Neural progenitor cell (in vitro differentiated cells): Measurements from ENCODE around the gene ABCG4. TPM values are rescaled to one million over a fixed set of nuclear protein-coding genes. Genes with fewer than 3 reads are reported as not detected.

Experiments used
- DNase-seq: peaks from one replicate; pipeline ENCODE4 v3.0.0-alpha.2; 2016; ENCODE audit warnings: low spot score
- H2AFZ ChIP-seq: fragments of 200-600 bp; sonication (generic); replicated peaks from 2 replicates; pipeline ENCODE4 v1.6.1; 2016; ENCODE audit warnings: antibody characterized with exemption
- H3F3A ChIP-seq: fragments of 200-600 bp; sonication (generic); 2 replicates; pipeline ENCODE4 v1.6.1; 2016; ENCODE audit warnings: antibody characterized with exemption, low read depth
- H3K27ac ChIP-seq: fragments of 200-600 bp; sonication (generic); 2 replicates; pipeline ENCODE4 v1.5.1; 2016; ENCODE audit warnings: mild to moderate bottlenecking
- H3K27me3 ChIP-seq: fragments of 200-600 bp; sonication (generic); 2 replicates; pipeline ENCODE4 v1.6.1; 2016; ENCODE audit warnings: mild to moderate bottlenecking, moderate library complexity
- H3K36me3 ChIP-seq: fragments of 200-600 bp; sonication (generic); 2 replicates; pipeline ENCODE4 v1.5.1; 2016
- H3K4me1 ChIP-seq: fragments of 200-600 bp; sonication (generic); 2 replicates; pipeline ENCODE4 v1.6.1; 2016; ENCODE audit warnings: mixed run types
- H3K4me2 ChIP-seq: fragments of 200-600 bp; sonication (generic); 2 replicates; pipeline ENCODE4 v1.6.1; 2016
- H3K4me3 ChIP-seq: fragments of 200-600 bp; sonication (generic); 2 replicates; pipeline ENCODE4 v1.5.1; 2016
- H3K79me2 ChIP-seq: fragments of 200-600 bp; sonication (generic); 2 replicates; pipeline ENCODE4 v1.6.1; 2016; ENCODE audit warnings: low read depth
- H3K9ac ChIP-seq: fragments of 200-600 bp; sonication (generic); 2 replicates; pipeline ENCODE4 v1.6.1; 2016
- H3K9me3 ChIP-seq: fragments of 200-600 bp; sonication (generic); 2 replicates; pipeline ENCODE4 v1.5.1; 2016; ENCODE audit warnings: low read depth
- H4K20me1 ChIP-seq: fragments of 200-600 bp; sonication (generic); 2 replicates; pipeline ENCODE4 v1.6.1; 2016; ENCODE audit warnings: low read depth
- H3K27ac Mint-ChIP-seq: 3 replicates; pipeline ENCODE4 v1.8.0; 2021; ENCODE audit warnings: mixed read lengths
- H3K27me3 Mint-ChIP-seq: 2 replicates; pipeline ENCODE4 v1.8.0; 2022; ENCODE audit warnings: low read depth, mild to moderate bottlenecking, inconsistent platforms, moderate library complexity, mixed read lengths; ENCODE audit not compliant: insufficient read depth
- H3K36me3 Mint-ChIP-seq: 3 replicates; pipeline ENCODE4 v1.8.0; 2021; ENCODE audit warnings: mixed read lengths
- H3K4me1 Mint-ChIP-seq: 3 replicates; pipeline ENCODE4 v1.8.0; 2021; ENCODE audit warnings: mixed read lengths
- H3K4me3 Mint-ChIP-seq: 3 replicates; pipeline ENCODE4 v1.8.0; 2021; ENCODE audit warnings: mild to moderate bottlenecking, moderate library complexity, mixed read lengths
- H3K9me3 Mint-ChIP-seq: 3 replicates; pipeline ENCODE4 v1.8.0; 2020; ENCODE audit warnings: mixed read lengths
- EZH2 ChIP-seq: fragments of 200-600 bp; sonication (generic); IDR thresholded peaks from 2 replicates; pipeline ENCODE4 v1.6.1; 2017; ENCODE audit warnings: antibody characterized with exemption, mild to moderate bottlenecking, moderate library complexity
- EZH2phosphoT487 ChIP-seq: fragments of 200-600 bp; sonication (generic); IDR thresholded peaks from 2 replicates; pipeline ENCODE4 v1.6.1; 2017; ENCODE audit warnings: antibody characterized with exemption
- total RNA-seq: library from RNA; depleted of rRNA; stranded (reverse); fragments of >200 nt; gene quantifications from 2 replicates; pipeline ENCODE4 v1.2.3, GENCODE V29; 2015; ENCODE audit warnings: low replicate concordance
- TF ChIP-seq, protein P1 (sequence below): fragments of 200-600 bp; sonication (generic); IDR thresholded peaks from 2 replicates; pipeline ENCODE4 v1.5.1; 2017; ENCODE audit warnings: antibody characterized with exemption, mild to moderate bottlenecking

ABCG4 gene
- total RNA-seq, 1 donor from 2014 or later: 0.24 TPM

DNA sequence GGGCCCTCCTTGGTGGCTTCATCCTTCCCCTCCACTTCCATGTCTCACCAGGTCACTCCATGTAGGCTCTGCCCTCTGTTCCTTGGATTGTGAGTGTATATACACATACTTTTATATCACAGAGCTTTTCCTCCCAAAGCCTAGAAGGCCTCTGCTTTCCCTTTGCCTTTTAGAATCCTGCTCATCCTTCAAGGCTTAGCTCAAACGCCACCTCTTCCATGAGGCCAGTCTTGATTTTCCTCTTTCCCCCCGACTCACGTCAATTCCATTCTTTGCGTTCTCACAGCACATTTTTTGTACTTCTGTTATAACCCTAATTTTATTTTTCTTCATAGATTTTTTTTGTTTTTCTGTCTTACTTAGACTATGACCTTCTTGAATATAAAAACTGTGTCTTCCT is 3.8 kb downstream of the ABCG4 start:
- no peaks in the 10 kb centered on the region for H3K36me3 Mint-ChIP-seq
- H3K27me3 Mint-ChIP-seq: peaks cover 45% of the 10 kb centered on the region
- TF ChIP-seq, protein P1, sequence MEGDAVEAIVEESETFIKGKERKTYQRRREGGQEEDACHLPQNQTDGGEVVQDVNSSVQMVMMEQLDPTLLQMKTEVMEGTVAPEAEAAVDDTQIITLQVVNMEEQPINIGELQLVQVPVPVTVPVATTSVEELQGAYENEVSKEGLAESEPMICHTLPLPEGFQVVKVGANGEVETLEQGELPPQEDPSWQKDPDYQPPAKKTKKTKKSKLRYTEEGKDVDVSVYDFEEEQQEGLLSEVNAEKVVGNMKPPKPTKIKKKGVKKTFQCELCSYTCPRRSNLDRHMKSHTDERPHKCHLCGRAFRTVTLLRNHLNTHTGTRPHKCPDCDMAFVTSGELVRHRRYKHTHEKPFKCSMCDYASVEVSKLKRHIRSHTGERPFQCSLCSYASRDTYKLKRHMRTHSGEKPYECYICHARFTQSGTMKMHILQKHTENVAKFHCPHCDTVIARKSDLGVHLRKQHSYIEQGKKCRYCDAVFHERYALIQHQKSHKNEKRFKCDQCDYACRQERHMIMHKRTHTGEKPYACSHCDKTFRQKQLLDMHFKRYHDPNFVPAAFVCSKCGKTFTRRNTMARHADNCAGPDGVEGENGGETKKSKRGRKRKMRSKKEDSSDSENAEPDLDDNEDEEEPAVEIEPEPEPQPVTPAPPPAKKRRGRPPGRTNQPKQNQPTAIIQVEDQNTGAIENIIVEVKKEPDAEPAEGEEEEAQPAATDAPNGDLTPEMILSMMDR: no peak

DNA sequence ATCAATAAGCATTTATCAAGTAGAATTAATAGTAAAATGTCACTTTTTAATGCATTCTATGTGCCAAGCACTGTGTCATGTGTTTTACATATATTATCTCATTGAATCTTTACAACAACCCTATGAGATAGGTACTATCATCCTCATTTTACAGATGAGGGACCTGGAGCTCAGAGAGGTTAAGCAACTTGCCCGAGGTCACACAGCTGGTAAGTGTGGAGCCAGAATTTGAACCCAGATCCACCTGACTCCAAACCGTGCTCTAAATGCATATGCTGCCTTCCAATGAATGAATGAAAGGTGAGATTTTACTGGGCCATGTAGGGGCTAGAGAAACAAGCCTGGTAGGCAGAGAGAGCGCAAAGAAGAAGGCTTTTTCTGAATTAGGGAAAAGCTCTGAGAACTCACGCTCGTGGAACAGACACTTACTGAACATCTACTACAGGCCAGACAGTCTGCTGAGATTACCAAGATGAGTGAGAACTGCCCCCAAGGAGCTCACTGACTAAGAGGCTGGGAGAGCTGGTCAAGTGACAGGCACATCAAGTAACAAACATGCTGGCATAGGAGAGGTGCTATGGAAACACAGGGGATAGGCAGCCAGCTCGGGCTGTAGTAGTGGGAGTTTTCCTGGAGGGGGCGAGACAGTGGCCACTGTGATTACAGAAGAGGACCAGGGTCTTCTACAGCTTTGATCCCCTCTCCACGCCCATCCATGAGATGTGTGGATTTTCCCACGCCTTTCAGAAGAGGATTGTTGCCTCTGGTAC is 4.4 kb downstream of the ABCG4 start:
- Mint-ChIP-seq H3K27me3 (peaks cover 39% of the 10 kb centered on the region), H3K36me3 (no peaks in the 10 kb centered on the region), H3K4me1 (peaks cover 12% of the 10 kb centered on the region), H3K4me3 (no peak overlapping the region), H3K9me3 (no peaks in the 10 kb centered on the region), H3K27ac (no peak overlapping the region)
- peaks cover 41% of the 10 kb centered on the region for H3K27me3 ChIP-seq
- H3K36me3 ChIP-seq: no peaks in the 10 kb centered on the region
- no peaks in the 10 kb centered on the region for H4K20me1 ChIP-seq
- peak; percentile 36 for DNase-seq
- H3K4me1 ChIP-seq: peaks cover 12% of the 10 kb centered on the region
- no peaks in the 10 kb centered on the region for H3K79me2 ChIP-seq
- no peaks in the 10 kb centered on the region for H3K9me3 ChIP-seq
- H3F3A ChIP-seq: peaks cover 22% of the 10 kb centered on the region
- H3K4me3 ChIP-seq: no peak overlapping the region
- H2AFZ ChIP-seq: no peak overlapping the region
- no peak overlapping the region for H3K4me2 ChIP-seq
- no peak overlapping the region for H3K27ac ChIP-seq
- H3K9ac ChIP-seq: no peak overlapping the region
- TF ChIP-seq, protein P1: peak; percentile 32
- TF ChIP-seq EZH2phosphoT487 (no peak), EZH2 (no peak)

More for the DNA sequence above, 3.8 kb downstream of the ABCG4 start:
- no peaks in the 10 kb centered on the region for H3K36me3 ChIP-seq
- H3K27me3 ChIP-seq: peaks cover 48% of the 10 kb centered on the region
- no peaks in the 10 kb centered on the region for H3K9me3 ChIP-seq
- H3F3A ChIP-seq: peaks cover 28% of the 10 kb centered on the region
- H3K4me2 ChIP-seq: no peak overlapping the region
- Mint-ChIP-seq H3K27ac (no peak overlapping the region), H3K4me3 (peak overlapping the region; percentile 10), H3K9me3 (no peaks in the 10 kb centered on the region), H3K4me1 (peaks cover 18% of the 10 kb centered on the region)
- H3K4me3 ChIP-seq: no peak overlapping the region
- H3K9ac ChIP-seq: no peak overlapping the region
- no peaks in the 10 kb centered on the region for H3K79me2 ChIP-seq
- no peak for DNase-seq
- no peak overlapping the region for H2AFZ ChIP-seq
- H4K20me1 ChIP-seq: no peaks in the 10 kb centered on the region
- H3K27ac ChIP-seq: no peak overlapping the region
- peaks cover 18% of the 10 kb centered on the region for H3K4me1 ChIP-seq

DNA sequence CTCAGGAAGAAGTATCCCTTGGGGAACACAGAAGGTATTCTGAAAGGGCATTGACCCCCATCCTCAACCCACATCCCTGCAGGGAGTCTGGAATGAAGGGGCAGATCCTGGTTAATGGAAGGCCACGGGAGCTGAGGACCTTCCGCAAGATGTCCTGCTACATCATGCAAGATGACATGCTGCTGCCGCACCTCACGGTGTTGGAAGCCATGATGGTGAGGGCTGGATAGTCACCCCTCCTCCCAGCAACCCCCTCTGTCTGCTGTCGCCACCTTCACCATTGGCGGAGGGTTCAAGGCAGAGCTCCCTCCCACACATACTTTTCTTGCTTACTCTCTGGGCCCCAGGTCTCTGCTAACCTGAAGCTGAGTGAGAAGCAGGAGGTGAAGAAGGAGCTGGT is 5.3 kb downstream of the ABCG4 start:
- Histone ChIP-seq H3K9me3 (no peaks in the 10 kb centered on the region), H3K4me3 (no peak overlapping the region), H3K79me2 (no peaks in the 10 kb centered on the region), H2AFZ (no peak overlapping the region), H3K36me3 (no peaks in the 10 kb centered on the region), H3K27me3 (peaks cover 32% of the 10 kb centered on the region), H3K4me1 (peaks cover 6% of the 10 kb centered on the region), H3K4me2 (no peak overlapping the region), H3F3A (peaks cover 12% of the 10 kb centered on the region), H3K9ac (no peak overlapping the region), H3K27ac (no peak overlapping the region), H4K20me1 (no peaks in the 10 kb centered on the region)
- no peak for TF ChIP-seq EZH2
- Mint-ChIP-seq H3K4me3 (no peak overlapping the region), H3K4me1 (peaks cover 7% of the 10 kb centered on the region), H3K27me3 (peaks cover 32% of the 10 kb centered on the region), H3K36me3 (no peaks in the 10 kb centered on the region), H3K9me3 (no peaks in the 10 kb centered on the region), H3K27ac (no peak overlapping the region)
- no peak for DNase-seq
